ENCODE data around the gene THNSL1. TPM values are rescaled to one million over a fixed set of nuclear protein-coding genes. Genes with fewer than 3 reads are reported as not detected.

THNSL1 gene
- total and polyA plus RNA-seq, 9 of the 15 experiments (the other 6 are each of a cell fraction or from before 2014, with no cell fraction given): 4.5 to 8.6 (median 6.3) TPM

DNA sequence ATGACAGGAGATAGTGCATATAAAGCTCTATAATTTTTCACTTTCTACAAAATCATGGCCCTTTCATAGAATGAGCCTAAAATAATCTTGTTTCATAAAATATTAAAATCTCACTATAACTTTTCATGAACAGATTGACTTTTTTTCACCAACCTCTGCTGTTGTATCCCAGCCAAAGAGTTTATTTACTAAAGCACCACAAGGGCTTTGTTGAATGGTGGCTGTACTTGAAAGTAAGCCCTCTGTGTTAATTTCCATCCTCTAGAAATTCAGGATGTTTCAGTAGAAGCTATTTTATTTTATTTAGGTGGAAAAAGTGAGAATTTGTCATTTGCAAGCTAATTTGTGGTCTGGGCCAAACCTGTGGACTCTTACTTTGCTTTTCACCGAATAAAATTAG, 30.2 kb downstream of the THNSL1 start (continued):
- TF ChIP-seq, protein P1, sequence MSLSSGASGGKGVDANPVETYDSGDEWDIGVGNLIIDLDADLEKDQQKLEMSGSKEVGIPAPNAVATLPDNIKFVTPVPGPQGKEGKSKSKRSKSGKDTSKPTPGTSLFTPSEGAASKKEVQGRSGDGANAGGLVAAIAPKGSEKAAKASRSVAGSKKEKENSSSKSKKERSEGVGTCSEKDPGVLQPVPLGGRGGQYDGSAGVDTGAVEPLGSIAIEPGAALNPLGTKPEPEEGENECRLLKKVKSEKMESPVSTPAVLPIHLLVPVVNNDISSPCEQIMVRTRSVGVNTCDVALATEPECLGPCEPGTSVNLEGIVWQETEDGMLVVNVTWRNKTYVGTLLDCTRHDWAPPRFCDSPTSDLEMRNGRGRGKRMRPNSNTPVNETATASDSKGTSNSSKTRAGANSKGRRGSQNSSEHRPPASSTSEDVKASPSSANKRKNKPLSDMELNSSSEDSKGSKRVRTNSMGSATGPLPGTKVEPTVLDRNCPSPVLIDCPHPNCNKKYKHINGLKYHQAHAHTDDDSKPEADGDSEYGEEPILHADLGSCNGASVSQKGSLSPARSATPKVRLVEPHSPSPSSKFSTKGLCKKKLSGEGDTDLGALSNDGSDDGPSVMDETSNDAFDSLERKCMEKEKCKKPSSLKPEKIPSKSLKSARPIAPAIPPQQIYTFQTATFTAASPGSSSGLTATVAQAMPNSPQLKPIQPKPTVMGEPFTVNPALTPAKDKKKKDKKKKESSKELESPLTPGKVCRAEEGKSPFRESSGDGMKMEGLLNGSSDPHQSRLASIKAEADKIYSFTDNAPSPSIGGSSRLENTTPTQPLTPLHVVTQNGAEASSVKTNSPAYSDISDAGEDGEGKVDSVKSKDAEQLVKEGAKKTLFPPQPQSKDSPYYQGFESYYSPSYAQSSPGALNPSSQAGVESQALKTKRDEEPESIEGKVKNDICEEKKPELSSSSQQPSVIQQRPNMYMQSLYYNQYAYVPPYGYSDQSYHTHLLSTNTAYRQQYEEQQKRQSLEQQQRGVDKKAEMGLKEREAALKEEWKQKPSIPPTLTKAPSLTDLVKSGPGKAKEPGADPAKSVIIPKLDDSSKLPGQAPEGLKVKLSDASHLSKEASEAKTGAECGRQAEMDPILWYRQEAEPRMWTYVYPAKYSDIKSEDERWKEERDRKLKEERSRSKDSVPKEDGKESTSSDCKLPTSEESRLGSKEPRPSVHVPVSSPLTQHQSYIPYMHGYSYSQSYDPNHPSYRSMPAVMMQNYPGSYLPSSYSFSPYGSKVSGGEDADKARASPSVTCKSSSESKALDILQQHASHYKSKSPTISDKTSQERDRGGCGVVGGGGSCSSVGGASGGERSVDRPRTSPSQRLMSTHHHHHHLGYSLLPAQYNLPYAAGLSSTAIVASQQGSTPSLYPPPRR (CRISPR knock-in tag; IDR thresholded peaks at IDR 0.05; ENCODE audit: borderline replicate concordance): no peak
- TF ChIP-seq BRD9 (IDR thresholded peaks at IDR 0.05; ENCODE audit: low read depth, partially characterized antibody): no peak
- TF ChIP-seq SAP30 (IDR thresholded peaks at IDR 0.05; ENCODE audit: borderline replicate concordance, insufficient read depth, low read depth, low read length, poor library complexity, severe bottlenecking): no peak

DNA sequence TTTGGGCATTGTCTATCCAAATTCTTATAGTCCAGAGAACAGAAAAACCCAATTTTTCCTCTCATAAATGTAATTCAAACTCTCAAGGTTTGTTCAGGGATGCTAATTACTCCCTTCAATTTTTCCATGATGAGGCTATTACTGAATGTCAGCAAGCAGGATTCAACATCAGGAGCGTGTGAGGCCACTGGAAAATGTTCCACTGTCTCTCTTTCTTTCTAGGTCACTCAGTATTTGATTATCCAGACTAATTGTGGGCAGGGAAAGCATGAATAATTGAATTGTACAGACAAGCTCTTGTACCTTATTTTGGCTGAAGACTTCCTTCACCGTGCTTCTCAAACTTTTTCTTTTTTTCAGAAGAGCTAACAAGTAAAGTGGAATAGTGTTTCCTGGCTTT, 30.7 kb downstream of the THNSL1 start:
- no peaks in the 10 kb centered on the region for H3K79me2 ChIP-seq (ENCODE audit: control insufficient read depth, insufficient read depth, low read length)
- 0 out of 4 replicates have a peak overlapping the region, but pooled peaks of 1 of the 2 experiments have one; percentile 20 for H3K9ac ChIP-seq (ENCODE audit: insufficient read depth in 1 of 2, low read depth in 2 of 2, low read length in 2 of 2)
- peaks cover 7 to 18% of the 10 kb centered on the region in 2 experiments; a peak in 4 of 5 replicates for H3K4me1 ChIP-seq (replicated peaks in 1 of 2; ENCODE audit: control insufficient read depth in 2 of 2, insufficient read depth in 2 of 2, low read length in 2 of 2)
- no peak overlapping the region for H3K4me3 ChIP-seq
- POLR2A ChIA-PET: interaction anchor here (1.0 kb wide), 1 partner anchor 14 kb away, joined by 4 read pairs; no protein-coding TSS in a partner anchor
- intact Hi-C loops (cut with micrococcal nuclease): no loop called here
- peak overlapping the region; percentile 64 for H2AFZ ChIP-seq (ENCODE audit: low read depth, low read length)
- H3K27me3 ChIP-seq (ENCODE audit: control insufficient read depth in 2 of 2, insufficient read depth in 2 of 2, low read length in 2 of 2): no peaks in the 10 kb centered on the region
- H3K36me3 ChIP-seq (ENCODE audit: control insufficient read depth, insufficient read depth, low read length): no peaks in the 10 kb centered on the region
- BruUV-seq (replicated peaks): no TSS peak
- in situ Hi-C loops (cut with MboI): no loop called here
- TF ChIP-seq PHF20 (IDR thresholded peaks at IDR 0.05; ENCODE audit: partially characterized antibody): no peak
- no peak for TF ChIP-seq ZKSCAN3 (CRISPR knock-in tag; IDR thresholded peaks at IDR 0.05)
- no peak for TF ChIP-seq ILF3 (IDR thresholded peaks at IDR 0.05; ENCODE audit: borderline replicate concordance)
- TF ChIP-seq CREBBP (IDR thresholded peaks at IDR 0.05; ENCODE audit: low read depth, low read length): no peak
- TF ChIP-seq, protein P2, sequence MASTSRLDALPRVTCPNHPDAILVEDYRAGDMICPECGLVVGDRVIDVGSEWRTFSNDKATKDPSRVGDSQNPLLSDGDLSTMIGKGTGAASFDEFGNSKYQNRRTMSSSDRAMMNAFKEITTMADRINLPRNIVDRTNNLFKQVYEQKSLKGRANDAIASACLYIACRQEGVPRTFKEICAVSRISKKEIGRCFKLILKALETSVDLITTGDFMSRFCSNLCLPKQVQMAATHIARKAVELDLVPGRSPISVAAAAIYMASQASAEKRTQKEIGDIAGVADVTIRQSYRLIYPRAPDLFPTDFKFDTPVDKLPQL (IDR thresholded peaks at IDR 0.05; ENCODE audit: extremely low read depth, insufficient read length): no peak
- TF ChIP-seq, protein P3, sequence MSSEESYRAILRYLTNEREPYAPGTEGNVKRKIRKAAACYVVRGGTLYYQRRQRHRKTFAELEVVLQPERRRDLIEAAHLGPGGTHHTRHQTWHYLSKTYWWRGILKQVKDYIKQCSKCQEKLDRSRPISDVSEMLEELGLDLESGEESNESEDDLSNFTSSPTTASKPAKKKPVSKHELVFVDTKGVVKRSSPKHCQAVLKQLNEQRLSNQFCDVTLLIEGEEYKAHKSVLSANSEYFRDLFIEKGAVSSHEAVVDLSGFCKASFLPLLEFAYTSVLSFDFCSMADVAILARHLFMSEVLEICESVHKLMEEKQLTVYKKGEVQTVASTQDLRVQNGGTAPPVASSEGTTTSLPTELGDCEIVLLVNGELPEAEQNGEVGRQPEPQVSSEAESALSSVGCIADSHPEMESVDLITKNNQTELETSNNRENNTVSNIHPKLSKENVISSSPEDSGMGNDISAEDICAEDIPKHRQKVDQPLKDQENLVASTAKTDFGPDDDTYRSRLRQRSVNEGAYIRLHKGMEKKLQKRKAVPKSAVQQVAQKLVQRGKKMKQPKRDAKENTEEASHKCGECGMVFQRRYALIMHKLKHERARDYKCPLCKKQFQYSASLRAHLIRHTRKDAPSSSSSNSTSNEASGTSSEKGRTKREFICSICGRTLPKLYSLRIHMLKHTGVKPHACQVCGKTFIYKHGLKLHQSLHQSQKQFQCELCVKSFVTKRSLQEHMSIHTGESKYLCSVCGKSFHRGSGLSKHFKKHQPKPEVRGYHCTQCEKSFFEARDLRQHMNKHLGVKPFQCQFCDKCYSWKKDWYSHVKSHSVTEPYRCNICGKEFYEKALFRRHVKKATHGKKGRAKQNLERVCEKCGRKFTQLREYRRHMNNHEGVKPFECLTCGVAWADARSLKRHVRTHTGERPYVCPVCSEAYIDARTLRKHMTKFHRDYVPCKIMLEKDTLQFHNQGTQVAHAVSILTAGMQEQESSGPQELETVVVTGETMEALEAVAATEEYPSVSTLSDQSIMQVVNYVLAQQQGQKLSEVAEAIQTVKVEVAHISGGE (CRISPR knock-in tag; IDR thresholded peaks at IDR 0.05): 0 out of 6 replicates have a peak, but pooled peaks of 1 of the 3 experiments have one; percentile 19
- CTCF ChIA-PET (ENCODE audit: low intra/inter-chr PET ratio): interaction anchor here (0.6 kb wide), 1 partner anchor 21 kb away, joined by 3 read pairs; no protein-coding TSS in a partner anchor
- H3K9me1 ChIP-seq (ENCODE audit: control insufficient read depth, insufficient read depth, low read length): no peaks in the 10 kb centered on the region
- no peaks in the 10 kb centered on the region for H4K20me1 ChIP-seq (replicated peaks; ENCODE audit: control insufficient read depth, insufficient read depth, low read length)
- no peak overlapping the region for H3K27ac ChIP-seq (ENCODE audit: extremely low read depth, low read depth, low read length)
- H3K4me2 ChIP-seq (ENCODE audit: insufficient read depth, low read length): no peak overlapping the region
- ATAC-seq: no peak
- no peak for DNase-seq (ENCODE audit: extremely low read depth in 1 of 4, low spot score in 3 of 4)
- H3K9me3 ChIP-seq (replicated peaks; ENCODE audit: control insufficient read depth, insufficient read depth, low read depth, low read length): peaks cover 5% of the 10 kb centered on the region
- 84% methylated on average over 2 of the region's 2 CpGs for WGBS (ENCODE audit: insufficient coverage, low coverage, missing lambda C conversion rate)
- no peak for FAIRE-seq
